PFSK-1 (cell line): ENCODE measurements around the gene FLAD1.

Experiments
- FOXP2 ChIP-seq: optimal IDR thresholded peaks from 2 replicates; pipeline ENCODE3; 2011; ENCODE audit warnings: borderline replicate concordance, control low read depth, inconsistent platforms; ENCODE audit not compliant: insufficient read depth; ENCODE audit errors: extremely low read length, extremely low read depth
- POLR2AphosphoS5 ChIP-seq: IDR thresholded peaks from 2 replicates; pipeline ENCODE4 v1.6.1; 2012; ENCODE audit warnings: low read depth, mild to moderate bottlenecking, control low read depth, low read length, moderate library complexity
- SIN3A ChIP-seq: IDR thresholded peaks from 2 replicates; pipeline ENCODE4 v1.6.1; 2012; ENCODE audit warnings: mild to moderate bottlenecking, low read length, moderate library complexity, borderline replicate concordance; ENCODE audit not compliant: insufficient read depth
- TAF1 ChIP-seq: IDR thresholded peaks from 2 replicates; pipeline ENCODE4 v1.6.1; 2012; ENCODE audit warnings: low read length, control low read depth, borderline replicate concordance; ENCODE audit not compliant: insufficient read depth
- TF ChIP-seq, protein P1 (sequence below), 2 experiments: IDR thresholded peaks; 2 replicates each; pipeline versions ENCODE4 v1.6.1 to v1.8.0; 2011 to 2012; ENCODE audit warnings: low read depth in 2 of 2, low read length in 2 of 2, control low read depth in 1 of 2, inconsistent platforms in 1 of 2, mild to moderate bottlenecking in 1 of 2, moderate library complexity in 1 of 2; ENCODE audit not compliant: insufficient read depth in 1 of 2

FLAD1 gene

DNA sequence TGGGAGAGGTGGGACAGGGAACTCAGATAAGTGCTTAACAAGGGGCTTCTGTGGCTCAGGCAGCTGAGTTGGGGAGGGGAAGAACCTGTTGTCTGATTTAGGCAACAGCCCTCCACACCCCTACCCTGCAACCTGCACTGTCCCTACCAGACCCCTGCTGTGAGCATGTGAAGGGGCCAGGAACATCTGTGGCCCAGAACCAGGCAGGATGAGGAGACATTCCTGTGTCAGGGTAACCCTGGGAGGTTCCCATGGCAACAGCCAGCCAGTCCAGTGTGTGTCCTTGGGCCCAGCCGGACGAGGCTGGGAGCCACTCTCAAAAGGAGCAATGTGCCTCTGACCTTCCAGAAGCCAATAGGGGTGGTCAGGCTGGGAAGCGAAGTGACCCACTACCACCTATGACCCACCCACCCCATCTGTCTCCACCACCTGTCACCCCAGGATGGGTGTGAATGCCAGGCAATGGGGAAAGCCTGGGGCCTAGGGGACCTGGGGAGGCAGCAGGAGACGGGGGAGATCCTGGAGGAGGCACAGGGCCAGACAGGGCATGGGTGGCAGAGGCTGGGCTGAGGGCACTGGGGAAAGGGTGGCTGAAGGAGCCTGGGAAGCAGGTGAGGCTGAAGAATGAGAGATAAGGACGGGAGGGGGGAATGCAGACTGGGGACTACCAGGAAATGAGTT, 41.7 kb upstream of the FLAD1 start:
- TF ChIP-seq SIN3A (no peak), POLR2AphosphoS5 (no peak), FOXP2 (no peak), TAF1 (no peak)
- TF ChIP-seq, protein P1, sequence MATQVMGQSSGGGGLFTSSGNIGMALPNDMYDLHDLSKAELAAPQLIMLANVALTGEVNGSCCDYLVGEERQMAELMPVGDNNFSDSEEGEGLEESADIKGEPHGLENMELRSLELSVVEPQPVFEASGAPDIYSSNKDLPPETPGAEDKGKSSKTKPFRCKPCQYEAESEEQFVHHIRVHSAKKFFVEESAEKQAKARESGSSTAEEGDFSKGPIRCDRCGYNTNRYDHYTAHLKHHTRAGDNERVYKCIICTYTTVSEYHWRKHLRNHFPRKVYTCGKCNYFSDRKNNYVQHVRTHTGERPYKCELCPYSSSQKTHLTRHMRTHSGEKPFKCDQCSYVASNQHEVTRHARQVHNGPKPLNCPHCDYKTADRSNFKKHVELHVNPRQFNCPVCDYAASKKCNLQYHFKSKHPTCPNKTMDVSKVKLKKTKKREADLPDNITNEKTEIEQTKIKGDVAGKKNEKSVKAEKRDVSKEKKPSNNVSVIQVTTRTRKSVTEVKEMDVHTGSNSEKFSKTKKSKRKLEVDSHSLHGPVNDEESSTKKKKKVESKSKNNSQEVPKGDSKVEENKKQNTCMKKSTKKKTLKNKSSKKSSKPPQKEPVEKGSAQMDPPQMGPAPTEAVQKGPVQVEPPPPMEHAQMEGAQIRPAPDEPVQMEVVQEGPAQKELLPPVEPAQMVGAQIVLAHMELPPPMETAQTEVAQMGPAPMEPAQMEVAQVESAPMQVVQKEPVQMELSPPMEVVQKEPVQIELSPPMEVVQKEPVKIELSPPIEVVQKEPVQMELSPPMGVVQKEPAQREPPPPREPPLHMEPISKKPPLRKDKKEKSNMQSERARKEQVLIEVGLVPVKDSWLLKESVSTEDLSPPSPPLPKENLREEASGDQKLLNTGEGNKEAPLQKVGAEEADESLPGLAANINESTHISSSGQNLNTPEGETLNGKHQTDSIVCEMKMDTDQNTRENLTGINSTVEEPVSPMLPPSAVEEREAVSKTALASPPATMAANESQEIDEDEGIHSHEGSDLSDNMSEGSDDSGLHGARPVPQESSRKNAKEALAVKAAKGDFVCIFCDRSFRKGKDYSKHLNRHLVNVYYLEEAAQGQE (IDR thresholded peaks at IDR 0.05; ENCODE audit: insufficient read depth in 1 of 2, low read depth in 2 of 2, low read length in 2 of 2), result no peak

DNA sequence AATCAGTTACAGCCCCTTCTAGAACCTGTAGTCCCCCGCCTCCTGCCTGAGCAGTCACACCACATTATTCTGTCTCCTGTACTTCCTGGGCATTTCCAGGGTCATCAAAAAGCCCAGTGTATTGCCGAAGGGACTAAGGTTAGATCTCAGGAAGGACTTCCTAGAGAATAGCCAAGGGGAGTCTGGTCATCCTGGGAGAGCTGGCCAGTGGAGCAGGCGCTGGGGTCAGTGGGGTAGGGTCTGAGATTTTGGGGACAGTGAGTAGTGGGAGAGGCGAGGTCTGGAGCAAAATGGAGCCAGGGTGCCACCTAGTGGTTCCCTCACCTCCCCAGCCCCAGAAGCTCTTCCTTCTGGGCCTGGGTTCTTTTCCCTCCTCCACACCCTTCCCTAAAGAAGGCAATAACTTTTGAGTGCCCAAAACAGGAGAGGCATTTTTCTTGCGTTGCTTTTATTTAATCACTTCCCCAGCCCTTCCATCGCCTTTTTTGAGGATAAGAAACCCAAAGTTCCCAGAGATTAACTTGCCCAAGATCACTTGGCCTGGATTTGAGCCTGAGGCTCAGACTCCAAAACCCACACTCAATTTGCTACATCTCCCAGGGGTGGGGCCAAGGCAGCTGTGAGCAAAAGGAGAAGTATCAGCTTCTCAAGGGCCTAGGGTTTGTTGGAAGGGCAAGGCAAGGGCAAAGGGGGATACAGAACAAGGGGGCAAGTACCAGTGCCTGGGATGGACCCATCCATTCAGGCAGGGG, 39.3 kb upstream of the FLAD1 start:
- TF ChIP-seq FOXP2 (no peak), TAF1 (no peak), SIN3A (no peak), POLR2AphosphoS5 (no peak)
- TF ChIP-seq, protein P1 (IDR thresholded peaks at IDR 0.05; ENCODE audit: insufficient read depth in 1 of 2, low read depth in 2 of 2, low read length in 2 of 2), result no peak

DNA sequence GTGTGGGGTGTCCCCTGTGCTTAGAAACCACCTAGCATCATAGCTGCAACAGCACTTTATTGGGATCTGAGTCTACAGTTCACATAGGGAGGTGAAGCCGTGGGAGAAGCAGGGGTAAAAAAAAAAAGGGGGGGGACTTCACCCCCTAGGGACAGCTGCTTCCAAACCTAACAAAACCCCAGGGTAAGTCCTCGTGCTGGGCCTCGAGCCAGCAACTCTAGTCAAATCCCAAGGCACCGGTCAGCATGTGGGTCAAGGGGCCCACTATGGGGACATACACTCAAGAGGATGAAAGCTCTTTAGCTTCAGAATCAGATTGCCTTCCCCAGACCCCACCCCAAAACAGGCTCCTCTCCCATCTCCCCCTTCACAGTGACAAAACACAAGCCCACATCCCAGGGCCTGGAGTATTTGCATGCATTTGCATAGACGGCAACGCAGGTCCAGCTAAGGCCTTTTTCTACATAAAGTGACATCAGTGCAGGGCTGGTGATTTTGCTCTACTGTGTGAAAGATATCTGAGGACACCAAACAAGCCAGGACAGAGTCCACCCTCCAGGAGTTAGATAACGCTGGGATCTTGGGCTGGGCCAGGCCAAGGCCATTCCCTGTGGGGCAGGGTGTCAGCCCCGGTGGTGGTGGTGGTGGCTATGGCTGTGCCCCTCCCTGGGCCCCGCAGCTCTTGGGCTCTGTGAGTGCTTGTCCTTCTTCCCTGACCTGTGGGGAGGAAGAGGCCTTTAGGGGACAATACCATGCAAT, 38.6 kb upstream of the FLAD1 start:
- no peak for TF ChIP-seq SIN3A
- TF ChIP-seq TAF1, result no peak

DNA sequence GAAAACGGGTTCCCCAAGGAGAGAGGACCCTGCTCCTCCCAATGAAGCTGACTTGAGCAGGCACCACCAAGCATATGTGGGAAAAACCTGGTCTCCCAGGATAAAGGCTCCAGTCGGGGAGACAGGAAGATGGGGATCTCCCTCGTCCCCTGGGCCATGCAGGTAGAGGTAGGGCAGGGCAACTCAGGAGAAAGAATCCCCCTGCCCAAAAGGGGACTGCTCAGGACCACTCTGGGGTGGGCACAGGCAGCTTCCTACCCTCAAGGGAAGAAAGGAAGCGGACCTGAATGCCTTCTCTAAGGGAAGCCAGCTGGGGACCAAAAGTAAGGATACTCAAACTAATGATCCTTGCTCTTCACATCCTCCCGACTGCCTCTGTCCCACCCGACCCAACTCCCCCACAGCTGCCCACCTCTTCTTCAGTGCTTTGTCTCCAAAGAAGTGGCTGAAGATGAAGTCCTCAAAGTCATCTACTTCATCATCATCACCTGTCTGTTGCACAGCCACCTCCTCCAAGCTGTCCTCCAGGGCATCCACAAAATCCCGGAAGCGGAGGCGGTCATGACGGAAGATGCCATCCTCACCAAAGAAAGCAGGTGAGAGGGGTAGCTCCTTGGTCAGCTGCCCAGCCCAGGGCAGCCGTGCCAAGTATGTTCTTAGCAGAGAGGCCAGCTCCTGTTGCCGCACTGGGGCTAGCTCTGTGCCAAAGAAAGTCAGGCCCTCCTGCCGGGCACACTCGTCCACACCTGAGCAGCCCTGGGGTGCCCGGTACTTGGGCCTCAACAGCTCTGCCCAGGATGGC, 37.8 kb upstream of the FLAD1 start:
- TF ChIP-seq, protein P1 (IDR thresholded peaks at IDR 0.05; ENCODE audit: insufficient read depth in 1 of 2, low read depth in 2 of 2, low read length in 2 of 2), result no peak
- TF ChIP-seq SIN3A (no peak), TAF1 (no peak), FOXP2 (no peak), POLR2AphosphoS5 (no peak)
